Activated CD8-positive, alpha-beta memory T cell treated with anti-CD3 and anti-CD28 coated beads, Interleukin-2, amount 10 ng/mL, durations not matched to agents 7 days and 5 days (primary cell): ENCODE results near the gene JPH3. TPM values are rescaled to one million over a fixed set of nuclear protein-coding genes. Genes with fewer than 3 reads are reported as not detected.
A peak's percentile ranks its signal among the peaks of the same experiment; 100 is the strongest.

Source experiments
- ATAC-seq: fragments of 150-1000 bp; cut with Tn5 transposase; one replicate; pipeline ENCODE4 v1.10.0; 2021; ENCODE audit warnings: moderate library complexity
- CTCF ChIA-PET: fragments of 350-600 bp; sonication (Branson Sonifier 250); formaldehyde crosslinking; loops from one replicate; lab custom pipeline; 2021; ENCODE audit warnings: antibody characterized with exemption; lab: Charles Lee
- DNase-seq: peaks from one replicate; pipeline ENCODE4 v3.0.0-alpha.2; 2020
- H3K27ac Mint-ChIP-seq: one replicate; pipeline ENCODE4 v1.8.0; 2021; ENCODE audit warnings: mild to moderate bottlenecking, mixed read lengths
- H3K27me3 Mint-ChIP-seq: one replicate; pipeline ENCODE4 v1.8.0; 2021; ENCODE audit warnings: mixed read lengths
- H3K36me3 Mint-ChIP-seq: one replicate; pipeline ENCODE4 v1.8.0; 2021; ENCODE audit warnings: mild to moderate bottlenecking, mixed read lengths
- H3K4me1 Mint-ChIP-seq: one replicate; pipeline ENCODE4 v1.8.0; 2021; ENCODE audit warnings: mixed read lengths
- H3K4me3 Mint-ChIP-seq: one replicate; pipeline ENCODE4 v1.8.0; 2021; ENCODE audit warnings: mild to moderate bottlenecking, moderate library complexity, mixed read lengths
- H3K9me3 Mint-ChIP-seq: one replicate; pipeline ENCODE4 v1.8.0; 2022; ENCODE audit warnings: low read depth, mixed read lengths
- total RNA-seq, 2 experiments: library from RNA; stranded (reverse); gene quantifications; one replicate each; pipeline ENCODE4 v1.2.3, GENCODE V29; 2021

The JPH3 gene
- total RNA-seq, 2 experiments from 2014 or later = not detected

- CTCF ChIA-PET = no interaction called here
- no peaks in the 10 kb centered on the region for H3K4me1 Mint-ChIP-seq
- no peaks in the 10 kb centered on the region for H3K27me3 Mint-ChIP-seq
- H3K36me3 Mint-ChIP-seq = no peaks in the 10 kb centered on the region
- H3K4me3 Mint-ChIP-seq = no peak overlapping the region
- no peak overlapping the region for H3K27ac Mint-ChIP-seq
- DNase-seq = no peak
- H3K9me3 Mint-ChIP-seq = no peaks in the 10 kb centered on the region
- ATAC-seq = no peak
These were observed 86.8 kb downstream of the JPH3 start for GRCh38 chr16:87688876-87689815.

- Mint-ChIP-seq H3K36me3 (no peaks in the 10 kb centered on the region), H3K4me1 (no peaks in the 10 kb centered on the region), H3K4me3 (no peak overlapping the region), H3K27ac (no peak overlapping the region), H3K27me3 (no peaks in the 10 kb centered on the region), H3K9me3 (no peaks in the 10 kb centered on the region)
- DNase-seq (no peak), ATAC-seq (no peak)
- CTCF ChIA-PET = no interaction called here
These were observed 87.7 kb downstream of the JPH3 start for GRCh38 chr16:87689956-87690465.

GRCh38 chr16:87690911-87691685, 88.8 kb downstream of the JPH3 start:
- no peaks in the 10 kb centered on the region for H3K36me3 Mint-ChIP-seq
- H3K4me1 Mint-ChIP-seq = no peaks in the 10 kb centered on the region
- CTCF ChIA-PET = no interaction called here
- H3K9me3 Mint-ChIP-seq = no peaks in the 10 kb centered on the region
- H3K27ac Mint-ChIP-seq = no peak overlapping the region
- H3K4me3 Mint-ChIP-seq = no peak overlapping the region
- ATAC-seq (no peak), DNase-seq (no peak)
- H3K27me3 Mint-ChIP-seq = no peaks in the 10 kb centered on the region

- Mint-ChIP-seq H3K9me3 (no peaks in the 10 kb centered on the region), H3K27me3 (no peaks in the 10 kb centered on the region), H3K36me3 (peaks cover 3% of the 10 kb centered on the region), H3K27ac (no peak overlapping the region), H3K4me1 (no peaks in the 10 kb centered on the region), H3K4me3 (no peak overlapping the region)
- ATAC-seq (no peak), DNase-seq (no peak)
- CTCF ChIA-PET = no interaction called here
These were observed 89.4 kb downstream of the JPH3 start for GRCh38 chr16:87691686-87692079.

GRCh38 chr16:87692176-87692575, 89.9 kb downstream of the JPH3 start:
- DNase-seq = no peak
- CTCF ChIA-PET = interaction anchor here (1.2 kb wide), 1 partner anchor 9 kb away, joined by 3 read pairs; no protein-coding TSS in a partner anchor
- H3K27ac Mint-ChIP-seq = no peak overlapping the region
- no peak overlapping the region for H3K4me3 Mint-ChIP-seq
- peaks cover under 1% of the 10 kb centered on the region for H3K4me1 Mint-ChIP-seq
- no peaks in the 10 kb centered on the region for H3K9me3 Mint-ChIP-seq
- H3K36me3 Mint-ChIP-seq = peaks cover 3% of the 10 kb centered on the region
- H3K27me3 Mint-ChIP-seq = no peaks in the 10 kb centered on the region
- no peak for ATAC-seq

GRCh38 chr16:87692756-87693155, 90.4 kb downstream of the JPH3 start:
- CTCF ChIA-PET = interaction anchor here (1.2 kb wide), 1 partner anchor 10 kb away, joined by 3 read pairs; no protein-coding TSS in a partner anchor
- no peak overlapping the region for H3K4me3 Mint-ChIP-seq
- ATAC-seq (no peak), DNase-seq (no peak)
- H3K9me3 Mint-ChIP-seq = no peaks in the 10 kb centered on the region
- H3K27me3 Mint-ChIP-seq = no peaks in the 10 kb centered on the region
- H3K36me3 Mint-ChIP-seq = peaks cover 3% of the 10 kb centered on the region
- H3K4me1 Mint-ChIP-seq = peaks cover 6% of the 10 kb centered on the region
- H3K27ac Mint-ChIP-seq = no peak overlapping the region

- Mint-ChIP-seq H3K4me1 (peaks cover 17% of the 10 kb centered on the region), H3K9me3 (no peaks in the 10 kb centered on the region), H3K27ac (no peak overlapping the region), H3K36me3 (peaks cover 3% of the 10 kb centered on the region), H3K4me3 (no peak overlapping the region), H3K27me3 (no peaks in the 10 kb centered on the region)
- ATAC-seq (no peak), DNase-seq (no peak)
- CTCF ChIA-PET = no interaction called here
These were observed 91.5 kb downstream of the JPH3 start for GRCh38 chr16:87693827-87694226.

- Mint-ChIP-seq H3K4me1 (peaks cover 23% of the 10 kb centered on the region), H3K36me3 (peaks cover 3% of the 10 kb centered on the region), H3K9me3 (no peaks in the 10 kb centered on the region), H3K4me3 (no peak overlapping the region), H3K27ac (no peak overlapping the region), H3K27me3 (no peaks in the 10 kb centered on the region)
- CTCF ChIA-PET = no interaction called here
- ATAC-seq (no peak), DNase-seq (no peak)
These were observed 92.3 kb downstream of the JPH3 start for GRCh38 chr16:87694441-87695125.

- ATAC-seq (no peak), DNase-seq (no peak)
- Mint-ChIP-seq H3K9me3 (no peaks in the 10 kb centered on the region), H3K27me3 (no peaks in the 10 kb centered on the region), H3K36me3 (peaks cover 6% of the 10 kb centered on the region), H3K4me1 (peaks cover 29% of the 10 kb centered on the region), H3K27ac (no peak overlapping the region), H3K4me3 (no peak overlapping the region)
- CTCF ChIA-PET = no interaction called here
These were observed 93.2 kb downstream of the JPH3 start for GRCh38 chr16:87695534-87695933.

GRCh38 chr16:87696726-87697125, 94.4 kb downstream of the JPH3 start:
- Mint-ChIP-seq H3K36me3 (peaks cover 6% of the 10 kb centered on the region), H3K27me3 (no peaks in the 10 kb centered on the region), H3K4me3 (no peak overlapping the region), H3K9me3 (no peaks in the 10 kb centered on the region), H3K27ac (no peak overlapping the region), H3K4me1 (peaks cover 38% of the 10 kb centered on the region)
- no peak for ATAC-seq
- no peak for DNase-seq
- CTCF ChIA-PET = no interaction called here

- CTCF ChIA-PET = no interaction called here
- Mint-ChIP-seq H3K4me1 (peaks cover 42% of the 10 kb centered on the region), H3K9me3 (no peaks in the 10 kb centered on the region), H3K4me3 (no peak overlapping the region), H3K27me3 (no peaks in the 10 kb centered on the region), H3K27ac (peak overlapping the region; percentile 71), H3K36me3 (peaks cover 6% of the 10 kb centered on the region)
- ATAC-seq (no peak), DNase-seq (no peak)
These were observed 94.9 kb downstream of the JPH3 start for GRCh38 chr16:87697256-87697655.

GRCh38 chr16:87697792-87698191, 95.5 kb downstream of the JPH3 start:
- Mint-ChIP-seq H3K4me1 (peaks cover 48% of the 10 kb centered on the region), H3K36me3 (peaks cover 11% of the 10 kb centered on the region), H3K27me3 (no peaks in the 10 kb centered on the region), H3K9me3 (no peaks in the 10 kb centered on the region), H3K27ac (peak overlapping the region; percentile 71), H3K4me3 (no peak overlapping the region)
- CTCF ChIA-PET = interaction anchor here (1.1 to 1.7 kb wide), 4 partner anchors 13 to 70 kb away, joined by 3 to 6 read pairs (median 5); no protein-coding TSS in a partner anchor
- DNase-seq = no peak
- no peak for ATAC-seq

GRCh38 chr16:87698241-87698640, 95.9 kb downstream of the JPH3 start:
- Mint-ChIP-seq H3K4me1 (peaks cover 52% of the 10 kb centered on the region), H3K4me3 (peak overlapping the region; percentile 23), H3K9me3 (no peaks in the 10 kb centered on the region), H3K27ac (peak overlapping the region; percentile 71), H3K36me3 (peaks cover 13% of the 10 kb centered on the region), H3K27me3 (no peaks in the 10 kb centered on the region)
- CTCF ChIA-PET = interaction anchor here (1.1 to 1.7 kb wide), 4 partner anchors 13 to 69 kb away, joined by 3 to 6 read pairs (median 5); no protein-coding TSS in a partner anchor
- ATAC-seq (peak; percentile 60), DNase-seq (peak; percentile 66)
